Brain microvascular endothelial cell (primary cell): ENCODE data around the gene MYO10.
"Not testable (repeated sequence)": the region's sequence is repeated elsewhere in the genome, so short reads cannot be mapped to it uniquely, and the experiment has no call there.

Experiments used
- DNase-seq: peaks from one replicate; pipeline ENCODE4 v3.0.0-alpha.2; 2020
- H3K27ac ChIP-seq: fragments of 250-450 bp; sonication (Bioruptor Pico); 2 replicates; pipeline ENCODE4 v1.5.1; 2020; ENCODE audit warnings: mild to moderate bottlenecking, moderate library complexity
- H3K27me3 ChIP-seq: fragments of 250-450 bp; sonication (Bioruptor Pico); replicated peaks from 2 replicates; pipeline ENCODE4 v1.5.1; 2020; ENCODE audit warnings: mild to moderate bottlenecking
- H3K36me3 ChIP-seq: fragments of 250-450 bp; sonication (Bioruptor Pico); replicated peaks from 2 replicates; pipeline ENCODE4 v1.5.1; 2020; ENCODE audit warnings: mild to moderate bottlenecking
- H3K4me3 ChIP-seq: 2 replicates; pipeline ENCODE4 v1.5.1; 2011; ENCODE audit warnings: low read depth, mild to moderate bottlenecking, control low read depth, low read length, moderate library complexity
- CTCF ChIP-seq: IDR thresholded peaks from 2 replicates; pipeline ENCODE4 v1.5.1; 2011; ENCODE audit warnings: low read depth, mild to moderate bottlenecking, moderate library complexity, low read length, control low read depth, inconsistent platforms; ENCODE audit errors: missing control alignments
- in situ Hi-C: cut with HindIII; loops from 2 replicates; pipeline ENCODE4 v1.10.0; 2017; ENCODE audit warnings: low sequenced_read_pairs, low pct_ligation_motif_present

Gene MYO10

GRCh38 chr5:16936150-16936988 is at the start of gene MYO10:
Gene MYO10, minus strand, starts transcription at chr5:16936288. Its CDS starts 480 bp downstream, at chr5:16935808.
- Histone ChIP-seq H3K27ac (peak within 1 kb of the TSS; percentile 97), H3K27me3 (no peaks in the 10 kb centered on the region), H3K4me3 (peak within 1 kb of the TSS; percentile 94), H3K36me3 (peaks cover 3% of the 10 kb centered on the region)
- in situ Hi-C loops: loop anchor here (25.0 kb wide), 1 partner anchor 251 kb away; no protein-coding TSS in a partner anchor
- TF ChIP-seq CTCF: no peak
- DNase-seq: peak; percentile 68

GRCh38 chr5:16985304-16985703 is 49.2 kb upstream of the MYO10 start:
- H3K27ac ChIP-seq, DNase-seq, H3K27me3 ChIP-seq, in situ Hi-C loops, H3K36me3 ChIP-seq, H3K4me3 ChIP-seq: not testable (repeated sequence)

- Histone ChIP-seq H3K27me3 (no peaks in the 10 kb centered on the region), H3K4me3 (no peak overlapping the region), H3K27ac (no peak overlapping the region), H3K36me3 (no peaks in the 10 kb centered on the region)
- no peak for DNase-seq
- in situ Hi-C loops: no loop called here
- no peak for TF ChIP-seq CTCF
These were observed 47.9 kb upstream of the MYO10 start for GRCh38 chr5:16983972-16984371.

GRCh38 chr5:16983022-16983639 is 47.0 kb upstream of the MYO10 start:
- in situ Hi-C loops: no loop called here
- Histone ChIP-seq H3K27me3 (no peaks in the 10 kb centered on the region), H3K27ac (no peak overlapping the region), H3K4me3 (no peak overlapping the region), H3K36me3 (no peaks in the 10 kb centered on the region)
- DNase-seq: no peak
- TF ChIP-seq CTCF: no peak

GRCh38 chr5:16981700-16982099 is 45.6 kb upstream of the MYO10 start:
- Histone ChIP-seq H3K4me3 (no peak overlapping the region), H3K36me3 (no peaks in the 10 kb centered on the region), H3K27me3 (no peaks in the 10 kb centered on the region), H3K27ac (no peak overlapping the region)
- TF ChIP-seq CTCF: no peak
- no peak for DNase-seq
- in situ Hi-C loops: no loop called here

- Histone ChIP-seq H3K4me3 (no peak overlapping the region), H3K27ac (no peak overlapping the region), H3K27me3 (no peaks in the 10 kb centered on the region), H3K36me3 (no peaks in the 10 kb centered on the region)
- in situ Hi-C loops: no loop called here
- no peak for TF ChIP-seq CTCF
- no peak for DNase-seq
These were observed 44.9 kb upstream of the MYO10 start for GRCh38 chr5:16980983-16981382.
